Activated CD4-positive, alpha-beta memory T cell treated with anti-CD3 and anti-CD28 coated beads for 36 hours (primary cell): Measurements from ENCODE around the gene CDH3. TPM values are rescaled to one million over a fixed set of nuclear protein-coding genes. Genes with fewer than 3 reads are reported as not detected.

Experiments used
- CTCF ChIA-PET: fragments of 350-600 bp; sonication (Branson Sonifier 250); formaldehyde crosslinking; loops from one replicate; lab custom pipeline; 2021; ENCODE audit warnings: antibody characterized with exemption, inconsistent platforms; lab: Charles Lee
- POLR2A ChIA-PET: fragments of 350-600 bp; sonication (Branson Sonifier 250); formaldehyde crosslinking; loops from one replicate; lab custom pipeline; 2021; ENCODE audit warnings: antibody characterized with exemption; lab: Charles Lee
- DNase-seq: peaks from one replicate; pipeline ENCODE4 v3.0.0-alpha.2; 2020
- H3K27ac Mint-ChIP-seq: one replicate; pipeline ENCODE4 v1.8.0; 2021; ENCODE audit warnings: mixed read lengths
- H3K27me3 Mint-ChIP-seq: one replicate; pipeline ENCODE4 v1.8.0; 2021; ENCODE audit warnings: mixed read lengths
- H3K36me3 Mint-ChIP-seq: one replicate; pipeline ENCODE4 v1.8.0; 2021; ENCODE audit warnings: mixed read lengths
- H3K4me1 Mint-ChIP-seq: one replicate; pipeline ENCODE4 v1.8.0; 2021; ENCODE audit warnings: low read depth, mixed read lengths
- H3K4me3 Mint-ChIP-seq: one replicate; pipeline ENCODE4 v1.8.0; 2021; ENCODE audit warnings: mild to moderate bottlenecking, mixed read lengths
- H3K9me3 Mint-ChIP-seq: one replicate; pipeline ENCODE4 v1.8.0; 2021; ENCODE audit warnings: mixed read lengths
- intact Hi-C: fragments of 100-400 bp; cut with micrococcal nuclease; formaldehyde crosslinking; loops from one replicate; pipeline ENCODE4 v1.15.1; 2023
- total RNA-seq, 2 experiments: library from RNA; stranded (reverse); gene quantifications; one replicate each; pipeline ENCODE4 v1.2.3, GENCODE V29; 2021

CDH3 gene
- total RNA-seq, 2 experiments from 2014 or later, result 5.2 to 5.3 TPM

DNA sequence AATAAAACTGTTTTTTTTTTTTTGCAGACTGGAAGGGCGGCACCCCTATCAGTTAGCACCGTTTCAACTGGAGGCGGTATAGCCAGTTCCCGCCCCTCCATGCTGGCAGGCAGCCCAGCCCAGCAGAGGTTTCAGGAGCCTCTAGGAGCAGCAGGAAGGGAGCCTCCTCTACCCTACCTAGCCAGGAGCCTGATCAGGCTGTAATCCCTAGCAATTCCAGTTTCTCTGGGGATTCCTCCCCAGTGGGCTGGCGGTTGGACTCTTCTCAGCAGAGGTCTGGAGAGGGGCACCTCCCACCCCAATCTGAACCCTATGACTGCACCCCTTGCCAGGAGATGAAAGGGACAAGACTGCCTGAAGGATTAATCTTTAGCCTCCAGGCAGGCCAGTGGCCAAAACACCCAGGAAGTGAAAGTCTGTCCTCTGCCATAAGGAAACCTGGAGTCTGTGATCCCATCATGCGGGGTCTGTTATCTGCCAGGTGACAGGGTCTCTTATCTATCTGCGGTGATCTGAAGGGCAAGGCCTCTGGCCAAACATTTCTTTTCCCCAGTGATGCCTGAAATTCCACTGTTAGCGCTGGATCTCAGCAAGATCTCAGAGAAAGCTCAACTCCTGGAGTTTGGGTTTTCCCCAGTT, 87.1 kb downstream of the CDH3 start:
- H3K4me1 Mint-ChIP-seq, result peaks cover 3% of the 10 kb centered on the region
- intact Hi-C loops, result no loop called here
- H3K4me3 Mint-ChIP-seq, result no peak overlapping the region
- DNase-seq, result no peak
- ChIA-PET POLR2A (no interaction called here), CTCF (no interaction called here)
- H3K27ac Mint-ChIP-seq, result no peak overlapping the region
- no peaks in the 10 kb centered on the region for H3K36me3 Mint-ChIP-seq
- no peaks in the 10 kb centered on the region for H3K9me3 Mint-ChIP-seq
- peaks cover 18% of the 10 kb centered on the region for H3K27me3 Mint-ChIP-seq

- Mint-ChIP-seq H3K27me3 (peaks cover 19% of the 10 kb centered on the region), H3K4me3 (no peak overlapping the region), H3K9me3 (no peaks in the 10 kb centered on the region), H3K36me3 (no peaks in the 10 kb centered on the region), H3K27ac (no peak overlapping the region), H3K4me1 (peaks cover 5% of the 10 kb centered on the region)
- intact Hi-C loops, result no loop called here
- no peak for DNase-seq
- POLR2A ChIA-PET, result no interaction called here
- CTCF ChIA-PET, result no interaction called here
Observed at GRCh38 chr16:68732741-68733399, 87.8 kb downstream of the CDH3 start.

- H3K27me3 Mint-ChIP-seq, result peaks cover 19% of the 10 kb centered on the region
- no peak for DNase-seq
- no peaks in the 10 kb centered on the region for H3K9me3 Mint-ChIP-seq
- intact Hi-C loops, result no loop called here
- H3K36me3 Mint-ChIP-seq, result no peaks in the 10 kb centered on the region
- H3K4me3 Mint-ChIP-seq, result no peak overlapping the region
- CTCF ChIA-PET, result no interaction called here
- H3K4me1 Mint-ChIP-seq, result peaks cover 8% of the 10 kb centered on the region
- no peak overlapping the region for H3K27ac Mint-ChIP-seq
- POLR2A ChIA-PET, result no interaction called here
Observed at GRCh38 chr16:68733570-68733969, 88.5 kb downstream of the CDH3 start.

- H3K27ac Mint-ChIP-seq, result no peak overlapping the region
- POLR2A ChIA-PET, result no interaction called here
- no peaks in the 10 kb centered on the region for H3K36me3 Mint-ChIP-seq
- CTCF ChIA-PET, result no interaction called here
- no peak overlapping the region for H3K4me3 Mint-ChIP-seq
- no peak for DNase-seq
- peaks cover 18% of the 10 kb centered on the region for H3K27me3 Mint-ChIP-seq
- intact Hi-C loops, result loop anchor here (5.0 kb wide), 1 partner anchor 32 kb away; no protein-coding TSS in a partner anchor
- peaks cover 9% of the 10 kb centered on the region for H3K4me1 Mint-ChIP-seq
- no peaks in the 10 kb centered on the region for H3K9me3 Mint-ChIP-seq
Observed at GRCh38 chr16:68734782-68735181, 89.7 kb downstream of the CDH3 start.

DNA sequence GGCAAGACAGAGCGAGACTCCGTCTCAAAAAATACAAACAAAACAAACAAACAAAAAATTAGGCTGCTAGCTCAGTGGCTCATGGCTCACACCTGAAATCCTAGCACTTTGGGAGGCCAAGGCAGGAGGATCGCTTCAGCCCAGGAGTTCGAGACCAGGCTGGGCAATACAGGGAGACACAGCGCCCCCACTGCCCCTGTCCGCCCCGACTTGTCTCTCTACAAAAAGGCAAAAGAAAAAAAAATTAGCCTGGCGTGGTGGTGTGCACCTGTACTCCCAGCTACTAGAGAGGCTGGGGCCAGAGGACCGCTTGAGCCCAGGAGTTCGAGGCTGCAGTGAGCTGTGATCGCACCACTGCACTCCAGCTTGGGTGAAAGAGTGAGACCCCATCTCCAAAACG, 91.5 kb downstream of the CDH3 start:
- CTCF ChIA-PET, result interaction anchor here (0.6 kb wide), 1 partner anchor 146 kb away, joined by 3 read pairs; no protein-coding TSS in a partner anchor
- no peak for DNase-seq
- Mint-ChIP-seq H3K4me3 (peak overlapping the region; percentile 63), H3K4me1 (peaks cover 12% of the 10 kb centered on the region), H3K27ac (no peak overlapping the region), H3K36me3 (no peaks in the 10 kb centered on the region), H3K9me3 (no peaks in the 10 kb centered on the region), H3K27me3 (peaks cover 26% of the 10 kb centered on the region)
- POLR2A ChIA-PET, result no interaction called here
- intact Hi-C loops, result loop anchor here (5.0 kb wide), 1 partner anchor 34 kb away; no protein-coding TSS in a partner anchor

DNA sequence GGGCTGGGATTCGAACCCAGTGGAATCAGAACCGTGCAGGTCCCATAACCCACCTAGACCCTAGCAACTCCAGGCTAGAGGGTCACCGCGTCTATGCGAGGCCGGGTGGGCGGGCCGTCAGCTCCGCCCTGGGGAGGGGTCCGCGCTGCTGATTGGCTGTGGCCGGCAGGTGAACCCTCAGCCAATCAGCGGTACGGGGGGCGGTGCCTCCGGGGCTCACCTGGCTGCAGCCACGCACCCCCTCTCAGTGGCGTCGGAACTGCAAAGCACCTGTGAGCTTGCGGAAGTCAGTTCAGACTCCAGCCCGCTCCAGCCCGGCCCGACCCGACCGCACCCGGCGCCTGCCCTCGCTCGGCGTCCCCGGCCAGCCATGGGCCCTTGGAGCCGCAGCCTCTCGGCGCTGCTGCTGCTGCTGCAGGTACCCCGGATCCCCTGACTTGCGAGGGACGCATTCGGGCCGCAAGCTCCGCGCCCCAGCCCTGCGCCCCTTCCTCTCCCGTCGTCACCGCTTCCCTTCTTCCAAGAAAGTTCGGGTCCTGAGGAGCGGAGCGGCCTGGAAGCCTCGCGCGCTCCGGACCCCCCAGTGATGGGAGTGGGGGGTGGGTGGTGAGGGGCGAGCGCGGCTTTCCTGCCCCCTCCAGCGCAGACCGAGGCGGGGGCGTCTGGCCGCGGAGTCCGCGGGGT, 92.1 kb downstream of the CDH3 start, which contains the start of gene CDH1:
Gene CDH1, plus strand, starts transcription at position 247 of the 684 bp plus-strand sequence. Its CDS starts 124 bp downstream, at position 371.
- Mint-ChIP-seq H3K27me3 (peaks cover 26% of the 10 kb centered on the region), H3K36me3 (no peaks in the 10 kb centered on the region), H3K9me3 (no peaks in the 10 kb centered on the region), H3K27ac (no peak within 1 kb of the TSS), H3K4me3 (peak within 1 kb of the TSS; percentile 63), H3K4me1 (peaks cover 12% of the 10 kb centered on the region)
- POLR2A ChIA-PET, result no interaction called here
- intact Hi-C loops, result loop anchor here (5.0 kb wide), 1 partner anchor 35 kb away; no protein-coding TSS in a partner anchor
- CTCF ChIA-PET, result no interaction called here
- peak; percentile 41 for DNase-seq

GRCh38 chr16:68737730-68738629, 92.9 kb downstream of the CDH3 start:
- Mint-ChIP-seq H3K4me1 (peaks cover 12% of the 10 kb centered on the region), H3K27me3 (peaks cover 26% of the 10 kb centered on the region), H3K36me3 (no peaks in the 10 kb centered on the region), H3K9me3 (no peaks in the 10 kb centered on the region), H3K4me3 (peak overlapping the region; percentile 28), H3K27ac (no peak overlapping the region)
- POLR2A ChIA-PET, result no interaction called here
- peak; percentile 31 for DNase-seq
- intact Hi-C loops, result loop anchor here (5.0 kb wide), 1 partner anchor 36 kb away; no protein-coding TSS in a partner anchor
- CTCF ChIA-PET, result no interaction called here

- POLR2A ChIA-PET, result no interaction called here
- Mint-ChIP-seq H3K9me3 (no peaks in the 10 kb centered on the region), H3K27ac (no peak overlapping the region), H3K27me3 (peaks cover 29% of the 10 kb centered on the region), H3K4me3 (no peak overlapping the region), H3K36me3 (no peaks in the 10 kb centered on the region), H3K4me1 (peaks cover 12% of the 10 kb centered on the region)
- CTCF ChIA-PET, result no interaction called here
- no peak for DNase-seq
- intact Hi-C loops, result loop anchor here (5.0 kb wide), 1 partner anchor 38 kb away; no protein-coding TSS in a partner anchor
Observed at GRCh38 chr16:68739964-68740627, 95.0 kb downstream of the CDH3 start.

DNA sequence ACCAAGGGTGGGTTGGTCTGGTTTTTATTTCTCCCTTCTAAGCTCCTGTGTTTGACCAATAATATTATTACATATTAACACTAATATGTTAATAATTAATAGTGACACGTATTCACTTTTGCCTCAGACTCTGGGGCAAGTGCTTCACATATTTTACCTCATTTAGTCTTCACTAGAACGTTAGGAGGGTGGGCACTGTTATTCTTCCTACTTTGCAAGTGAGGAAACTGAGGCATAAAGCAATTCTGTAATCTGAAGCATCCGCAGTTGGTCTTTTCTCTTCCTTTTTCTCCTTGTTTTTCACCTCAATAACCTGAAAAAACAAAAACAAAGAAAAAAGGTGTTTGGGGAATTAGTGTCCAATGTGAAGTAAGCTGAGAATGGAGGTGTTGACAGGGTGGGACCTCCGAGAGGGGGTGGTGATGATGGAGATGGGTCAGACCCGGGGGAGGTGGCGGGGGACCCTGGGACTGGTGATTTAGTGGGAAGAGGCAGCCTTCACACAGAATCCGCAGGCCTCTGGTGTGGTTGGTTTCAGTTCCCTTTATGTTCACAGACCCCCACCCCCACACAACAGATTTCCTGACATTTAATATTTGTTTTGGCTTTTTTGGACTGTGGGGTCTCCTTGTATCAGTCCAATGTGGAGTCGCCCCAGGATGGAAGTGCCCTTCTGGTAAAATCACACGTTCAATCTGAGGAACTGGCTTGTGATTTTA, 95.7 kb downstream of the CDH3 start:
- no peak overlapping the region for H3K27ac Mint-ChIP-seq
- no peaks in the 10 kb centered on the region for H3K36me3 Mint-ChIP-seq
- H3K4me3 Mint-ChIP-seq, result no peak overlapping the region
- no peak for DNase-seq
- intact Hi-C loops, result no loop called here
- H3K27me3 Mint-ChIP-seq, result peaks cover 29% of the 10 kb centered on the region
- no peaks in the 10 kb centered on the region for H3K9me3 Mint-ChIP-seq
- ChIA-PET POLR2A (no interaction called here), CTCF (no interaction called here)
- peaks cover 12% of the 10 kb centered on the region for H3K4me1 Mint-ChIP-seq

DNA sequence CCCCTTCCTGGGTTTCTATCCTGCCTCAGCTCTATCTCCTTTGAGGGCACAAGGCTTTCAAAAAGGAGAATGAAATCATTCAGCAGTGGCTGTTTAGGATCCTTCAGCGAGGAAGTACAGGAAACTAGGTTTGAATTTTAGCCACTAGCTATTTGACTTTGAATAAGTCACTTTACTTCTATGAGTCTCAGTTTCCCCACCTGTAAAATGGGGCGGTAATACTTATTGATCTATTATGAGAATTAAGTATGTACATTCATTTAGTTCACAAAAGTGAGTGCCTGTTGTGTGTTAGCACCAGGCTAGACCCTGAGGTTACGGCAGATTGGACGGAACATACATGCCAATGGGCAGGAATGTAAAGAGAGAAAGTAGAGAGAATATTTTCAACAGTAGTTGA, 98.6 kb downstream of the CDH3 start:
- H3K9me3 Mint-ChIP-seq, result no peaks in the 10 kb centered on the region
- ChIA-PET CTCF (no interaction called here), POLR2A (no interaction called here)
- peaks cover 11% of the 10 kb centered on the region for H3K27me3 Mint-ChIP-seq
- H3K27ac Mint-ChIP-seq, result no peak overlapping the region
- no peak for DNase-seq
- H3K4me1 Mint-ChIP-seq, result peaks cover 4% of the 10 kb centered on the region
- intact Hi-C loops, result no loop called here
- no peak overlapping the region for H3K4me3 Mint-ChIP-seq
- no peaks in the 10 kb centered on the region for H3K36me3 Mint-ChIP-seq
